ENCODE data around the gene HTR3E.

DNA sequence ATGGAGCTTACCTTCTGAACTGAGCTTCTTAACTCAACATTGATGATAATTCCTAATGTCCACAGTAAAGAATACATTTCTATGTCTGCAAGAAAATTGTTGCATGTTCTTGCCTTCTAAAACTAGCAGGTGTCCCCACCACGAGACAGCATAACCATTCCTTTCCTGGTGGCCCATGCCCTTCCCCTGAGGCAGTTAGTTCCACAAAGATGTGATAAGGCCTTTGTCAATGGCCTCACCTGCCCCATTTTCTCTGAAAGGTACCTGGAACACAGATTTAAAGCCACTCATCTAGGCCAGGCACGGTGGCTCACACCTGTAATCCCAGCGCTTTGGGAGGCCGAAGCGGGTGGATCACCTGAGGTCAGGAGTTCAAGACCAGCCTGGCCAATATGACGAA, 21.0 kb upstream of the HTR3E start:
- TF ChIP-seq EHMT2 (IDR thresholded peaks at IDR 0.05; ENCODE audit: borderline replicate concordance, low read depth, low read length): no peak
- no peak for TF ChIP-seq BRD4 (CRISPR knock-in tag; IDR thresholded peaks at IDR 0.05)
- no peak for TF ChIP-seq HDAC2 (CRISPR knock-in tag; IDR thresholded peaks at IDR 0.05)
- no peak for TF ChIP-seq PATZ1 (CRISPR knock-in tag; IDR thresholded peaks at IDR 0.05)
- no peak for TF ChIP-seq MEIS2 (CRISPR knock-in tag; IDR thresholded peaks at IDR 0.05)
- no peak for TF ChIP-seq BHLHE40 (IDR thresholded peaks at IDR 0.05; ENCODE audit: low read length)
- no peak for TF ChIP-seq MED8 (CRISPR knock-in tag; IDR thresholded peaks at IDR 0.05; ENCODE audit: insufficient replicate concordance)
- no peak for TF ChIP-seq ZNF235 (CRISPR knock-in tag; IDR thresholded peaks at IDR 0.05; ENCODE audit: borderline replicate concordance)

All from HepG2 (cell line).